ENCODE data around the gene MMP24. TPM values are rescaled to one million over a fixed set of nuclear protein-coding genes. Genes with fewer than 3 reads are reported as not detected.

MMP24 gene
- total RNA-seq, 2 experiments from 2014 or later, result not detected

GRCh38 chr20:35269055-35269781 is 42.7 kb downstream of the MMP24 start:
- TF ChIP-seq CTCF (conservative IDR thresholded peaks at IDR 0.05; ENCODE audit: low read length), result peak; percentile 87
- TF ChIP-seq EZH2phosphoT487 (IDR thresholded peaks at IDR 0.05; ENCODE audit: borderline replicate concordance, low read depth, low read length), result no peak
- H3K4me1 ChIP-seq (ENCODE audit: insufficient read depth, low read length, poor library complexity, severe bottlenecking), result no peaks in the 10 kb centered on the region
- CTCF ChIA-PET (ENCODE audit: unreplicated experiment), result interaction anchor here (0.5 to 1.7 kb wide), 5 partner anchors 7 to 313 kb away, joined by 3 to 5 read pairs (median 4); partner anchors contain the start of gene EIF6
- H2AFZ ChIP-seq (ENCODE audit: low read length), result no peak overlapping the region
- H3K4me2 ChIP-seq (ENCODE audit: low read length), result no peak overlapping the region
- intact Hi-C loops (cut with micrococcal nuclease; ENCODE audit: unreplicated experiment), result loop anchor here (2.0 to 5.0 kb wide), 2 partner anchors 124 to 172 kb away; no protein-coding TSS in a partner anchor
- H3K36me3 ChIP-seq (ENCODE audit: insufficient read depth, low read length), result no peaks in the 10 kb centered on the region
- POLR2A ChIA-PET, result no interaction called here
- H3K79me2 ChIP-seq (ENCODE audit: insufficient read depth, low read depth, low read length), result no peaks in the 10 kb centered on the region
- H3K9me3 ChIP-seq (ENCODE audit: low read length), result no peaks in the 10 kb centered on the region
- H4K20me1 ChIP-seq (ENCODE audit: insufficient read depth, low read length), result no peaks in the 10 kb centered on the region
- H3K9me2 ChIP-seq (ENCODE audit: insufficient read depth, low read length), result no peaks in the 10 kb centered on the region
- no TSS peak for BruUV-seq (replicated peaks)
- H3K4me3 ChIP-seq (ENCODE audit: low read depth, low read length, poor library complexity, severe bottlenecking), result no peak overlapping the region
- no peak overlapping the region for H3K27ac ChIP-seq (ENCODE audit: low read depth, low read length, poor library complexity, severe bottlenecking)
- peak; percentile 57 for DNase-seq (ENCODE audit: low spot score)

- BruUV-seq (replicated peaks), result no TSS peak
- no peaks in the 10 kb centered on the region for H3K4me1 ChIP-seq (ENCODE audit: insufficient read depth, low read length, poor library complexity, severe bottlenecking)
- no peak for DNase-seq (ENCODE audit: low spot score)
- H3K4me3 ChIP-seq (ENCODE audit: low read depth, low read length, poor library complexity, severe bottlenecking), result no peak overlapping the region
- H3K79me2 ChIP-seq (ENCODE audit: insufficient read depth, low read depth, low read length), result no peaks in the 10 kb centered on the region
- POLR2A ChIA-PET, result no interaction called here
- CTCF ChIA-PET (ENCODE audit: unreplicated experiment), result interaction anchor here (0.5 to 1.7 kb wide), 3 partner anchors 8 to 125 kb away, joined by 3 to 4 read pairs (median 4); partner anchors contain the start of gene EIF6
- no peak overlapping the region for H3K4me2 ChIP-seq (ENCODE audit: low read length)
- H3K9me3 ChIP-seq (ENCODE audit: low read length), result no peaks in the 10 kb centered on the region
- TF ChIP-seq CTCF (conservative IDR thresholded peaks at IDR 0.05; ENCODE audit: low read length), result no peak
- no peak for TF ChIP-seq EZH2phosphoT487 (IDR thresholded peaks at IDR 0.05; ENCODE audit: borderline replicate concordance, low read depth, low read length)
- no peaks in the 10 kb centered on the region for H3K9me2 ChIP-seq (ENCODE audit: insufficient read depth, low read length)
- no peak overlapping the region for H2AFZ ChIP-seq (ENCODE audit: low read length)
- intact Hi-C loops (cut with micrococcal nuclease; ENCODE audit: unreplicated experiment), result loop anchor here (10.0 kb wide), 1 partner anchor 395 kb away; the partner anchor contains the start of genes ACSS2 and GGT7
- H4K20me1 ChIP-seq (ENCODE audit: insufficient read depth, low read length), result no peaks in the 10 kb centered on the region
- H3K36me3 ChIP-seq (ENCODE audit: insufficient read depth, low read length), result no peaks in the 10 kb centered on the region
- no peak overlapping the region for H3K27ac ChIP-seq (ENCODE audit: low read depth, low read length, poor library complexity, severe bottlenecking)
Observed at GRCh38 chr20:35270021-35270902, 43.8 kb downstream of the MMP24 start.
